GM19467 (cell line): ENCODE data around the gene WNK4.
"Not testable (repeated sequence)": the region's sequence is repeated elsewhere in the genome, so short reads cannot be mapped to it uniquely, and the experiment has no call there.

Experiments
- ATAC-seq: cut with Tn5 transposase; IDR thresholded peaks from one replicate; pipeline ENCODE4 v1.9.1; 2021; ENCODE audit warnings: mild to moderate bottlenecking, moderate library complexity; ENCODE audit not compliant: unreplicated experiment

The WNK4 gene

DNA sequence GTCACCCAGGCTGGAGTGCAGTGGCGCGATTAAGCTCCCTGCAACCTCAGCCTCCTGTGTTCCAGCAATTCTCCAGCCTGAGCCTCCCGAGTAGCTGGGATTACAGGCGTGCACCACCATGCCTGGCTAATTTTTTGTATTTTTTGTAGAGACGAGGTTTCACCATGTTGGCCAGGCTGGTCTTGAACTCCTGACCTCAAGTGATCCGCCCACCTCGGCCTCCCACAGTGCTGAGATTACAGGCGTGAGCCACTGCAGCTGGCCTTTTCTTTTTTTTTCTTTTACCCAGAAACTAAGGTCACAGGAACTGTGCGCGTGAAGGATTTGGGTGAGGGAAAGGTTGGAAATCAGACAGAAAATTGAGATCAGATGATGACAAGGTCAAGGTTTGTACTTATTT, 10.4 kb upstream of the WNK4 start:
- ATAC-seq, result not testable (repeated sequence)

DNA sequence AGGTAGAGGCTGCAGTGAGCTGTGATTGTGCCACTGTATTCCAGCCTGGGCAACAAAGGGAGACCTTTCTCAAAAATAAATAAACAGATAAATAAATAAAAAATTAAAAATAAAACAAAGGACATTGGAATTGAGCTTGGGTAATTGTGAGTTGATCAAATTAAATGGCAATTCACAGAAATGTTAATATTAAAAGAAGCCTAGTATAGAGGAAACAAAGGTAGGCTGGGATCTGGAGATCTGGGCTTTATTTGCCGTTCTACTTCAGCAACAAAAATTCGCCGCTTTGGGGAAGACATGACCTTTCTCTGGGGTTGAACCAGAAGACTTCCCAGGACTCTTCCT, 7.5 kb upstream of the WNK4 start:
- ATAC-seq, result no peak

DNA sequence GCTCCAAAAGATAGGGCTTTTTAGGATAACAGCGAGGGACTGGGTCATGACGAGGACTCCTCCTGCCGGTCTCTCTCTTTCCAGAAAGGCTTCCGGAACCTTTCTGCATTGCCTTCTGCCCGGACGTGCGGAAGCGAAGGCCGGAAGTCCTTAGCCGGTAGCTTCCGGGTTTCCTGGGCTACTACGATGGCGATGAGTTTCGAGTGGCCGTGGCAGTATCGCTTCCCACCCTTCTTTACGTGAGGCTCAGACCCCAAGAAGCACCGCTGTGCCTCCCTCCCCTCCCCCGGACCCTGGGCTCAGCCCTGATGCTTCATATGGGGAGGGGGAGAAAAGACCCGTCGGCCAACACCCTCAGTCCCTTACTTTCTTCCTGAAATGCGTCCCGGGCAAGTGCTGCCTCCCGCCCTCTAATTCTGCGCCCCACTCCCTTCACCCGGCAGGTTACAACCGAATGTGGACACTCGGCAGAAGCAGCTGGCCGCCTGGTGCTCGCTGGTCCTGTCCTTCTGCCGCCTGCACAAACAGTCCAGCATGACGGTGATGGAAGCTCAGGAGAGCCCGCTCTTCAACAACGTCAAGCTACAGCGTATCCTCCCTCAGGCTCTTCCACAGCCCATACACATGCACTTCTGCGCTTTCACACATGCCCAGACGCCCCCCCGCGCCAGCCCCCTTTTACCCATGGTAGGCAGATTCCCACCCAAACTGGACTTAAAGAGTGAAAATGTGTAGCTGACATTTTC, 6.9 kb upstream of the WNK4 start, which contains the start of gene VPS25:
Gene VPS25 (plus strand): TSS at position 160 of the 746 bp plus-strand sequence. CDS start 27 bp downstream, at position 187.
- peak; percentile 74 for ATAC-seq

DNA sequence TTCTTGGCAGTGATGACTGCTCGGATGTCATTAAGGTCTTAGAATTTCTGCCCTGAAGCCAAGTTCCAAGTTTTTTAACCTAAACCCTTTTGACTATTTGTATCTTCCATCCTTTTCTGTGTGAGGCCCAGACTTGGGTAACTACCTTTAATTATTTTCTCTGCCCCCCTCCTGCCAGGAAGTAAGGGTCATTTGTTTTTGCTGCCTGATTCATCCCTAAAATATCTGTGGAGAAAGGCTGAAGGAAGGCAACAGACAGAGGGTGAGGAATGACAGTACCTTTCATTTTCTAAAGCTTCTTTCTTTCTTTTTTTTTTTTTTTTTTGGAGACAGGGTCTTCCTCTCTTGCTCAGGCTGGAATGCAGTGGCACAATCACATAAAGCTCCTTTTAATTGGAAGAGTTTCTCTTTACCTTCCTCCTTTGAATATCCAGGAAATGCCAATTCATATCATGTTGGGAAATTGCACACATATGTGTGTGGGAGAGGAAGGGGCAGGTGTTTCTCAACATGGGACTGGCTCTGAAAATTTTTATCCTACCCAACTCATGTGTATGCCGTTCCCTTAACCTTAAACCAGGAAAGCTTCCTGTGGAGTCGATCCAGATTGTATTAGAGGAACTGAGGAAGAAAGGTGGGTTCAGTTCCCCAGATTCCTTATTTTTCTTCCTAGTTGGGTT, 6.2 kb upstream of the WNK4 start:
- no peak for ATAC-seq

DNA sequence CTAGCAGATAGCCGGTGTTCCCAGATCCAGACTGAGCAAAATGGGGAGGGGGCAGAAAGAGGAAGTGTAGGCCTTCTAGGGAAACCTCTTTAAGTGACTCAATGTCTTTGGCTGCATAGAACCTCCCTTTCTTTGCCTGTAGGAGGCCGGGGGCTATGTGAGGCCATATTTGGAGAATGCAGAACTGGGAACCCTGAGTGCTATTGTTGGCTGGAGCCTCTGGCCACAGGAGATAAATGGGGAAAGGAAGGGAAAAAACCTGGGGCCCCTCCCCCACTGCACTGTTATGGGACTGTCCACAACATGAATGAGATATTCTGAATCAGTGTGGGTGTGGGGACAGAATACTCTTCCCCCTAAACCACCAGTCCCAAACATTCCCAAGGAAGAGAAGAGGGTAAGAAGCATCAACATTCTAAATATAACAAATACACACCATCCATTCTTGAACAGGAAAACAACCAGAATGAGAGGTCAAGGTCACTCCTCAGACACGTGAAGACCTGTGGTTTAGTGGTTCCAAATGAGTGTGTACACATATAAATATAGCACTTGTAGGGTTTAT, 4.8 kb upstream of the WNK4 start:
- ATAC-seq, result no peak

DNA sequence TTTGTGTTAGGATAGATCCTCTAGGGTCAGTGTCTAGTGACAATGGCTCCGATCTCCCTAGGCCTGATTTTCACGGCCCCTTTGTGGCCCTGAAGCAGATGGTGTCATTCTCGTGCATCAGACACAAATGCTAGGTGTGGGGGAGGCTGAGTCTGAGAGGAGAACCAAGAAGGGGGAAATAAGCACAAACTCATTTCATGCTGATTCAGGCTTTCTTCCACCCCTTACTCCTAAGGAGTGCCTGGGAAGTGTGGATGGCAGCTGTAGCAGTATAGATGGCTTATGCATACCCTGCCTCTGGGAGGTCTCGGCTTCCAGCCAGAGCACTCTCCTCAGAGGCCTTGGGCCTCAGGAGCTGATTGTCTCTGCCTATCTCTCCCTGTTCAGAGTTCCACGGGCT, 1.8 kb upstream of the WNK4 start:
- no peak for ATAC-seq

DNA sequence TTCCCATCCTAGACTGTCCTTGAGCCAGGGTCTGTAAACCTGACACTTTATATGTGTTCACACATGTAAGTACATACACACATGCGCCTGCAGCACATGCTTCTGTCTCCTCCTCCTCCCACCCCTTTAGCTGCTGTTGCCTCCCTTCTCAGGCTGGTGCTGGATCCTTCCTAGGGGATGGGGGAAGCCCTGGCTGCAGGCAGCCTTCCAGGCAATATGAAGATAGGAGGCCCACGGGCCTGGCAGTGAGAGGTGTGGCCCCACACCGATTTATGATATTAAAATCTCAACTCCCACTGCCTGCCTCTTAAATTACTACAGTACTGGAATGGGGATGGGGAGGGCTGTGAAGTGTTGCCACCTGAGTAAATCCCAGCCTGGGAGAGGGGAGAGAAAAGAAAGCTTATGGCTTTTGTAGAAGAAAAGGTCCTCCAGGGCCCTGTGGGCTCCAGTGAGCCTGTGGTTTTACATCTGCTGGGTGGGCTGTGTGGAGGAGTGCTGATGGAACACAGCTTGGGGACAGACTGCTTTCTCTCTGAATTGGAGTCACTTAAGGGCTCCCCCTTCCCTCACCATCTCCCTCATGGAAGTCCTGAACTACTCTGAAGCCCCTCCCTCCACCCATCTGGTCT, 990 bp upstream of the WNK4 start:
- ATAC-seq, result no peak

DNA sequence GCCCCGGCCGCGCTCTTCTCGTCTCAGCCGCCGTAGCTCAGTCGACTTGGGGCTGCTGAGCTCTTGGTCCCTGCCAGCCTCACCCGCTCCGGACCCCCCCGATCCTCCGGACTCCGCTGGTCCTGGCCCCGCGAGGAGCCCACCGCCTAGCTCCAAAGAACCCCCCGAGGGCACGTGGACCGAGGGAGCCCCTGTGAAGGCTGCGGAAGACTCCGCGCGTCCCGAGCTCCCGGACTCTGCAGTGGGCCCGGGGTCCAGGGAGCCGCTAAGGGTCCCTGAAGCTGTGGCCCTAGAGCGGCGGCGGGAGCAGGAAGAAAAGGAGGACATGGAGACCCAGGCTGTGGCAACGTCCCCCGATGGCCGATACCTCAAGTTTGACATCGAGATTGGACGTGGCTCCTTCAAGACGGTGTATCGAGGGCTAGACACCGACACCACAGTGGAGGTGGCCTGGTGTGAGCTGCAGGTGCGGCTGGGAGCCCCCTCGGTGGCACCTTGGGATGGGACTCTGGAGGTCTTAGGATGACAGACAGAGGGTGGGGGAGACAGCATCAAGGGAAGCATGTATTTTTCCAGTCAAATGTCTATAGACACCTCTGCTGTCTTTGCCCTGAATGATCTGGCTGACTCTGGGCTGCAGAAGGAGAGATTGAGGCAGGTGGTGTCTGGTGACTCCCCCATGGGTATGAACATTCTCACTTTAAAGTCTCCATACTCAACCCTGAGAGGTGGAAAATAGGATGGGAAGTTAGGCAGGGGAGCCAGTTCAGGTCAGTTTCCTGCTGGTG, 635 bp downstream of the WNK4 start:
- no peak for ATAC-seq

DNA sequence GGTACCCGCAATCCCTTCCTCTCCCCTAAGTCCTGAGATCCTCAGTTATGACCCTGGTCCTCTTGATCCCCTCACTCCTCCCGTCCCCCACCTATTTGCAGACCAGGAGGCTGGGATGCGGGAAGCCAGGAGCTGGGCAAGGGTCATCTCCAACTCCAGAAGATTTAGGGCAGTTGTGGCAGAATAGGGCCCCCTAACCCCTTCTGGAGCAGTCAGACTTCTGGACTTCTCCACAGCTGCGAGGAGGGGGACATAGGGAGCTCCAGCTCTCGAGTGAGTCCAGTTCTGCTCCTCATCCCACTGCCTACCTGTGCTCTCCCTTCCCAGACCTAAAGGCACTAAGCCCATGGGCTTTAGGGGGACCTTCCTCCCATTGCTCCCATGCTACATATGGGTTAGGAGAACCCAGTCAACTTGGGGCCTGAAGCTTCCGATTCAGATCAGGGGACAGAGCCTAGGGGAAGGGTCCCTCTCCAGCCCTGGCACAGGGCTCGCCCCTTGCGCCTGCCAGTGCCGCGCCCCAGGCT, 1.3 kb downstream of the WNK4 start:
- ATAC-seq, result no peak

DNA sequence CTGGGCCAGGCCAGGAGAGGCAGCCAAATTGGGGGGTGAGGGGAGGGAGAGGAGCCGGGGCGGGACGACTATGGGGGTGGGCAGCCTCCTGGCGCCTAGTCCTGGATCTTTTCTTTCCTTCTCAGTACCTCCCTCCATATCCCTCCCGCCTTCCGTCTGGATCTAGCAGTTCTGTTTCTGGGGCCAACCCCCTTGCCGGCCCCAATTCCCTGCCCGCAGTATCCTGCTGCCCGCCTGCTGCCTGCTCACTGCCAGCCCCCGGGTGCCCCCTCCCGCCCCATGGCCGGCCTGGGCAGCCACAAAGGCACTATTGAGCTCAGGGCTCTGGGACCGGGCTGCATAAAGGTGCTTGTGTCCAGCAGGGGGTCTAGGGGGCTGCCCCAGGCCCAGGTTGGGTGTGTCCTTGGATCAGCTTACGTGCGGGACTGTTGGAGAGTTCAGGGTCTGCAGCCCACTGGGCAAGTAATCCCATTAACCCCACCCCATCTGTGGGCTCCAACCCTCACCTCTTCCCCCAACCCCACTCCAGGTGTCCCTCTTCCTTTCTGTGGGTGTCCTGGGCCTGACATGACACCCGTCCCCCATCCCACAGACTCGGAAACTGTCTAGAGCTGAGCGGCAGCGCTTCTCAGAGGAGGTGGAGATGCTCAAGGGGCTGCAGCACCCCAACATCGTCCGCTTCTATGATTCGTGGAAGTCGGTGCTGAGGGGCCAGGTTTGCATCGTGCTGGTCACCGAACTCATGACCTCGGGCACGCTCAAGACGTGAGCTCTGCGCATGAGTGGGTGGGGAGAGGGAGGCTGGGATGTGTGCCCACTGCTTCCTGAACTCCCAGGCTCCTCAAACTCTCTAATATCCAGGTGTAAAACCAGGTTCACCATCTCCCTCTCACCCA, 2.0 kb downstream of the WNK4 start:
- no peak for ATAC-seq

DNA sequence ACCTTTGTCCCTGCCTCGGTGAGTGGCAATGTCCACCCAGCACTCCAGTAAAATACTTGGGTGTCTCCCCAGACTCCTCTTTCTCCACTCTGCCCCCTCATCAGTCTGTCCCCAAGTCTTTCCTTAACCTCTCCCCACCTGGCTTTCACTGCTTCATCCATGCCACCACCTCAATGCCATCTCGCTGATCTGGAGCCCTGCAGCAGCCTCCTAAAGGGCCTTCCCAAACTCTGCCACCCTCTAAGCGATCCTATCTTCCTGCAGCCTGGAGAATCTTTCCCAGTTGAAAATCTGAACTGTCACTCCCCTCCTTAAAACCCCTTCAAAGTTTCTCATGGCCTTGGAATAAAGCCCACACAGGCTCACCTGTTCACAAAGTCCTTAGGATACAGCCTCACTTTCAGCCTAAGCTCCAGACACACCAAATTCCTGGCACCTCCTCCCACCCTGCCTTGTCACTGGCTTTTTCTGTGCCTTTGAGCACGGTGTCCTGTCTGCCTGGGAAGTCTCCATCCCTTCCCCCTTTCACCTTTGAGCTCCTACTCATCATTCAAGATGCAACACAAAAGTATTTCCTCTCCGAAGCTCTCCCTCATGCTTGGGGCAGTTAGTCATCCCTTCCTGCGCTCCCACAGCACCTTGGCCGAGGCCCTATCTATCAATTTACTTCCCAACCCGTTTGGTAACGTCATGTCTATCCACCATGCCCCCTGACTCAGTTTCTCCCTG, 2.8 kb downstream of the WNK4 start:
- ATAC-seq, result no peak

DNA sequence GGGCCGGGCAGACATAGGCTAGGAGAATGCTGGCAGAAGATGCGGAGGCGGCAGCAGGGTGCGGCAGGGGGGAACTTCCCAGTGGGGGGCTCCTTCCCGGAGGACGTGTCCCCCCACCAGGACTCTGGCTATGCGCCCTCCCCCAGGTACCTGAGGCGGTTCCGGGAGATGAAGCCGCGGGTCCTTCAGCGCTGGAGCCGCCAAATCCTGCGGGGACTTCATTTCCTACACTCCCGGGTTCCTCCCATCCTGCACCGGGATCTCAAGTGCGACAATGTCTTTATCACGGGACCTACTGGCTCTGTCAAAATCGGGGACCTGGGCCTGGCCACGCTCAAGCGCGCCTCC, 3.4 kb downstream of the WNK4 start:
- ATAC-seq, result no peak

DNA sequence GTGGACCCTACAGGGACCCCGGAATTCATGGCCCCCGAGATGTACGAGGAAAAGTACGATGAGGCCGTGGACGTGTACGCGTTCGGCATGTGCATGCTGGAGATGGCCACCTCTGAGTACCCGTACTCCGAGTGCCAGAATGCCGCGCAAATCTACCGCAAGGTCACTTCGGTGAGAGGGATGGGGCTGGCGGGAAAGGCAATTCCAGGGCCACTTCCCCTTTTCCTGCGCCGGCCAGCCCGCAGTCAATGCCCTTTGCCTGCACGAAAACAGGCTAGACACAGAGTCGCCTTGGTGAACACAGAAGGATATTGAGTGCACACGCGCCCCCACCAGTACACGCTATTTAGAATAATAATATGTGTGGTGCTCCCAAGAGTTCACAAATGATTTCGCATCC, 4.0 kb downstream of the WNK4 start:
- ATAC-seq, result no peak

DNA sequence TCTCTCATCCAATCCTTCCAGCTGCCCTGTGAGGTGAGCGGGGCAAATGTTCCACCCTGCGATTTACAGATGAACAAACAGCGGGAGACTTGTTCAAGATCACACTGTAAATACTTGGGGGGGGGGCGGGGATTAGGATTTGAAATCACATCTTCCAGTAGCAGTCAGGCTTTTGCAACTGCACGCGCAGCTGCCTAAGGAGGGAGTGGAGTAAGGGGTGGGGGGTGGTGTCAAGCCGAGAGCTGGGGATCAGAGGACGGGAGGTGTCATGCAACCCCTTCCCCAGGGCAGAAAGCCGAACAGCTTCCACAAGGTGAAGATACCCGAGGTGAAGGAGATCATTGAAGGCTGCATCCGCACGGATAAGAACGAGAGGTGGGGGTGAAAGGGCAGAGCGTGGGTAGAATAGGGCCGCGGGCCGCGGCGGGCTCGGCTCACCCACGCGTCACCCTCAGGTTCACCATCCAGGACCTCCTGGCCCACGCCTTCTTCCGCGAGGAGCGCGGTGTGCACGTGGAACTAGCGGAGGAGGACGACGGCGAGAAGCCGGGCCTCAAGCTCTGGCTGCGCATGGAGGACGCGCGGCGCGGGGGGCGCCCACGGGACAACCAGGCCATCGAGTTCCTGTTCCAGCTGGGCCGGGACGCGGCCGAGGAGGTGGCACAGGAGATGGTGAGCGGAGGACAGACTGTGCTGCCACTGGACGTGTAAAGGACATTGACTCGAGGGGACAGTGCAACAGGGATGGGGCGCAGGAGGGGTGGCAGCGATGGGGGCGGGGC, 4.6 kb downstream of the WNK4 start:
- ATAC-seq, result no peak

DNA sequence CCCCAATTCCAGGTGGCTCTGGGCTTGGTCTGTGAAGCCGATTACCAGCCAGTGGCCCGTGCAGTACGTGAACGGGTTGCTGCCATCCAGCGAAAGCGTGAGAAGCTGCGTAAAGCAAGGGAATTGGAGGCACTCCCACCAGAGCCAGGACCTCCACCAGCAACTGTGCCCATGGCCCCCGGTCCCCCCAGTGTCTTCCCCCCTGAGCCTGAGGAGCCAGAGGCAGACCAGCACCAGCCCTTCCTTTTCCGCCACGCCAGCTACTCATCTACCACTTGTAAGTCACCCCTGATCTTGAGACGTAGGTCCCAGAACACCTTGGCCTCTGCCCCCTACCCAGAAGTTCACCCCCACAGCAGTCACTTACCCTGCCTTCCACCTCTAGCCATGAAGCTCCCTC, 6.9 kb downstream of the WNK4 start:
- ATAC-seq, result no peak

DNA sequence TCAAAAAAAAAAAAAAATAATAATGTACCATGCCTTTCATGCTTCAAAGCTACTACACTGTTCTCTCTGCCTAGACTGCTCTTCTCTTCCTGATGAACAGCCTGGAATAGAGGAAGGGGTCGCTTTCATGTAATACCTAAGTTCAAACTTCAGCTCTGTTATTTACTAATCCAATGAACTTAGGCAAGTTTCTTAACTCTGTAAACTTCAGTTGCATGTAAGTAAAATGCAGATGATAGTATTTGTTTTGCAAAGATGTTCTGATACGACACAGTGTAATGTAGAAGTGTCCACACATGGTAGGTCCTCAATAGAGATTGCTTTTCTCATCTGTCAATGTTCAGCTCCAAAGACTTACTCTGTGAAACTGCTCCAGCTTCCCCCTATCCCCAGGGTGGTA, 11.5 kb downstream of the WNK4 start:
- ATAC-seq, result no peak

DNA sequence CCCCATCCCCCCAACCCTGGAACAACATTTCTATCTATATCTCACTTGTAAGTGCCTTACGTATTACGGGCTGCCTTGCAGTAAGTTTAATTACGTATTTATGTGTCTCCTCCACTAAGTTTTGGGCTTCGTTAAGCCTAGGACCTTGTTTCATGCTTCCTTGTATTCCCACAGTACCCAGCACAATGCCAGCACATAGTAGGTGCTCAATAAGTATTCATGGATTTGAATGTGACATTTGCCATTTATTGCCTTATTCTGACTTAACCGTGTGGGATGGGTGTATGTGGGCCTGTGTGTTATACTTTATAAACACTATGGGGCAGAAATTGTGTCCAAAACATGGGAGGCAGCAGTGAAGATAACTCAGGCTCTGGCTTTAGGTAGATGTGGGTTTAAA, 12.1 kb downstream of the WNK4 start:
- ATAC-seq, result no peak

DNA sequence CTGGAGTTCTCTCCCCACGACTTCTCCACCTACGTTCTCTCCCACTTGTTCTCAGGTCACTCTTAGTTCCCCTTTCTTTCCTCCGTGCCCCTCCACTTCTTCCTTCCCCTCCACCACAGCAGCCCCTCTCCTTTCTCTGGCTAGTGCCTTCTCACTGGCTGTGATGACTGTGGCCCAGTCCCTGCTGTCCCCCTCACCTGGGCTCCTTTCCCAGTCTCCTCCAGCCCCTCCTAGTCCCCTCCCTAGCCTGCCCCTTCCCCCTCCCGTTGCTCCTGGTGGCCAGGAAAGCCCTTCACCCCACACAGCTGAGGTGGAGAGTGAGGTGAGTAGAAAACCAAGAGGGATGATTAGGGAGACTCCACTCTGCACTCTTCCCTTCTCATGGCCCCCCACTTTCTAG, 14.7 kb downstream of the WNK4 start:
- no peak for ATAC-seq

DNA sequence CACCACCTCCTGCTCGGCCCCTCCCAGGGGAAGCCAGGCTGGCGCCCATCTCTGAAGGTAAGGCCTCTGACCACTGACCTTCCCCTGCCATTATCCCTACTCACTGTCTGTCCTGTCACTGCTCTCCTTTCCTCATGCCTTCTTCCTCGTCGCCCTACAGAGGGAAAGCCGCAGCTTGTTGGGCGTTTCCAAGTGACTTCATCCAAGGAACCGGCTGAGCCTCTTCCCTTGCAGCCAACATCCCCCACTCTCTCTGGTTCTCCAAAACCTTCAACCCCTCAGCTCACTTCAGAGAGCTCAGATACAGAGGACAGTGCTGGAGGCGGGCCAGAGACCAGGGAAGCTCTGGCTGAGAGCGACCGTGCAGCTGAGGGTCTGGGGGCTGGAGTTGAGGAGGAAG, 15.1 kb downstream of the WNK4 start:
- no peak for ATAC-seq
